Measurements from ENCODE around the gene TET2.

The TET2 gene

DNA sequence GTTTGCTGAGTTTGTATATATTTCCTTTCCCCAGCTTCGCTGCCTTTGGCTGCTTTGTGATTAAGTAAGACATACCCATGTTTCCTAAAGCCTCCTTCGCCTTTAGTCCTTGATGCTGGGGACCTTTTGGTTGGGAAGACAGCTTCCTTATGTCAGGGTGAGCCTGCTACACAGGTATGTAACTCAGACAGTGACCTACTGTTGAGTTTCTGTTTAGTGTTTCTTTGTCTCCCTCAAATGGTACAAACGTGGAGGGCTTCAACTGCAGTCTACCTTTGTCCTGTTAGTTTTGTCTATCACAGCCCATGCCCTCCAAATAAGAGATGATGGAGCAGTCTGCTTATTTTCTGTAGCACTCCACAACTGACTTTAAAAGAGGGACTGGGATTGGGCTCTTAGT lies 59.5 kb downstream of the TET2 start:
- peaks cover 16% of the 10 kb centered on the region for H3K4me1 Mint-ChIP-seq
- no peaks in the 10 kb centered on the region for H3K9me3 Mint-ChIP-seq
- H3K27me3 Mint-ChIP-seq (ENCODE audit: low read depth) = no peaks in the 10 kb centered on the region
- H3K36me3 Mint-ChIP-seq (ENCODE audit: low read depth) = peaks cover 30% of the 10 kb centered on the region
- H3K27ac Mint-ChIP-seq = peak overlapping the region in 2 of 3 experiments; percentile 7 to 55
- no peak overlapping the region for H3K4me3 Mint-ChIP-seq
- no peak for TF ChIP-seq CTCF (IDR thresholded peaks at IDR 0.05; ENCODE audit: unreplicated experiment in 3 of 3)

GRCh38 chr4:105207386-105207785 lies 60.7 kb downstream of the TET2 start:
- Mint-ChIP-seq H3K27ac (peak overlapping the region in 1 of 3 experiments; percentile 55), H3K36me3 (ENCODE audit: low read depth) (peaks cover 29% of the 10 kb centered on the region), H3K9me3 (no peaks in the 10 kb centered on the region), H3K4me3 (no peak overlapping the region), H3K4me1 (peaks cover 16% of the 10 kb centered on the region), H3K27me3 (ENCODE audit: low read depth) (no peaks in the 10 kb centered on the region)
- no peak for TF ChIP-seq CTCF (IDR thresholded peaks at IDR 0.05; ENCODE audit: unreplicated experiment in 3 of 3)

DNA sequence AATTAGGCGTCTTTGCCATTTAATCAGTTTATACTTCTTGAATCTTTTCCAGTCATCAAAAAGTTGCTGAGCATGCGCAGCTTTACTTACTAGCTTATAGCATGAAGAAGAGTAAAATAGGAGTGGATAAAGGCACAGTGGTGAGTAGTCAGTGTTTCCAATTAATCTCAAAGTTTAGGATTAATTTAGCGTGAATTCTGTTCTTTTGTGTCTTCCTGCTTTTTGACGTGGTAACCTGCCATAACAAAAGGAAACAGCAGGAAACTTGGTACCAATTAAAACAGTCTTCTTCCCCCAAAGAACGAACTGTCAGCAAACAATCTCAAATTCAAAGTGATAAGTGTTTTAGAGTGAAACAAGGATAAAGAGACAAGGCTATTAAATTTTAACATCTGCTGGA lies 61.9 kb downstream of the TET2 start:
- Mint-ChIP-seq H3K4me3 (no peak overlapping the region), H3K27me3 (ENCODE audit: low read depth) (no peaks in the 10 kb centered on the region), H3K4me1 (peaks cover 16% of the 10 kb centered on the region), H3K36me3 (ENCODE audit: low read depth) (peaks cover 29% of the 10 kb centered on the region), H3K27ac (no peak overlapping the region), H3K9me3 (no peaks in the 10 kb centered on the region)
- TF ChIP-seq CTCF (IDR thresholded peaks at IDR 0.05; ENCODE audit: unreplicated experiment in 3 of 3) = no peak

DNA sequence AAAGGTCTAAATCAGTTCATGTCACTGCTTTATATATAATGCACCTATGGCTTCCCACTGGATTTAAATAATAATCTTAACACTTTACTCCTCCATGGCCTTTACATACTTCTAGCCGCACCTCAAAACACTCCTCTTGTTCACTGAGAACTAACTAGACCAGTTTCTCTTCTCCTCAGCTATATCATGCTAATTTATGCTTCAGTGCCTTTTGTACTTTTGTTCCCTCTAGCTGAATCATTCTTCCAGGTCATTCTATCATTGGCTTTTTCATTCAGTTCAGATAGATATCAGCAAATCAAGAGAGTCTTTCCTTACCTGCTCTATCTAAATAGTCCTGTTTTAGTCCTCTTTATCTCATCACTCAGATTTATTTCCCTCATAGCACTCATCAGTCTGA lies 64.2 kb downstream of the TET2 start:
- H3K36me3 Mint-ChIP-seq (ENCODE audit: low read depth) = peaks cover 24% of the 10 kb centered on the region
- no peak for TF ChIP-seq CTCF (IDR thresholded peaks at IDR 0.05; ENCODE audit: unreplicated experiment in 3 of 3)
- H3K27ac Mint-ChIP-seq = peak overlapping the region in 2 of 3 experiments; percentile 1 to 45

DNA sequence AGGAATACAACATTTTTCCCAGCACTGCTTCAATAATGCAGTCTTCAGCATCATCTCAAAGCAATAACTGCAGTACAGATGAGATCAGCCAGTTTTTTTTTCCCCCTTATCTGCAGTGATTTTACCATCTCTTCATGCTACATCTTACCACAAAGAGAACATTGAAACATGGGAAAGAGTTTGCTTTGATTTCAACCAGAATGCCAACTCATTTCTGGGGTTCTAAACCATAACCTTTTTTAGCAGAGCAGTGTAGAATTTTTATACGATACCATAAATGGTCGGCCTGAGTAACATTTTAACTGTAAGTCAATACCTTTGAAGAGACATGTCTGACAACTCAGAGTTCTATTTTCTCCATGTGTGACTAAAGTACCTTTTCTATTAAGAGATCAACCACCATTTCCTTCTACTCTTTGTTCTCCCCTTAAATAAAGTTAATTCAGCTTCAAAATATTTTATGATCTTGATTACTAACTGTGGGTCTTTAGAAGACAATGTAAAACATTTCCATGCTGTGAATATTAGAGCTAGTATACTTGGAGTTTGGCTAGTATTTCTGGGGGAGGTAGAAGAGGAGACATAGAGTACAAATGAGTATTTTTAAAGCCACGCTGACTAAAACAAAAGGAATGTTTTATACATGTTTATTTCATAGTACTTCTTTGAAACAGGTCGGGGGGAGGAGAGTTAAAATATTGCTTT lies 69.1 kb downstream of the TET2 start:
- Mint-ChIP-seq H3K9me3 (no peaks in the 10 kb centered on the region), H3K27ac (peak overlapping the region; percentile 7 to 58 (median 17)), H3K4me1 (peaks cover 9% of the 10 kb centered on the region), H3K4me3 (no peak overlapping the region), H3K36me3 (ENCODE audit: low read depth) (peaks cover 28% of the 10 kb centered on the region), H3K27me3 (ENCODE audit: low read depth) (no peaks in the 10 kb centered on the region)
- TF ChIP-seq CTCF (IDR thresholded peaks at IDR 0.05; ENCODE audit: unreplicated experiment in 3 of 3) = no peak

More for the DNA sequence above, 64.2 kb downstream of the TET2 start:
- H3K27me3 Mint-ChIP-seq (ENCODE audit: low read depth) = no peaks in the 10 kb centered on the region
- H3K4me1 Mint-ChIP-seq = peaks cover 20% of the 10 kb centered on the region
- H3K4me3 Mint-ChIP-seq = no peak overlapping the region
- no peaks in the 10 kb centered on the region for H3K9me3 Mint-ChIP-seq

DNA sequence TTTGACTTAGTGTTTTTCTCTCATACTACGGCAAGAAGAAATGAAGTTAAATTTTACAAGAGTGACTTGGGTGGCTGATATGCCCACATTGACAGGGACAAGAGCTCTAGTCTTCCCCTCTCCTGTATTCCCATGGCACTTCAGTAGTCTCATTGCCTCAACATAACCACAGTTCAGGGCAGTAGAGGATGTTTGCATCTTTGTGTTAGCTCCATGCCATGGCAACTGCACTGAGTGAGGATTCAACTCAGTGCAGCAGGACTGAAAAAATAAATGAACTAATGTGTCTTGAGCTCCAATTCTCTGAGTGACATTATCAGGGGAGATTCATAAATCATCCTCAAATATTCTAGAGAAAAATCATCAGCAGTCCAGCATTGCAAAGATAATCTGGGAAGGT lies 78.8 kb downstream of the TET2 start:
- peaks cover 2% of the 10 kb centered on the region for H3K9me3 Mint-ChIP-seq
- H3K27me3 Mint-ChIP-seq (ENCODE audit: low read depth) = no peaks in the 10 kb centered on the region
- peaks cover 25% of the 10 kb centered on the region for H3K4me1 Mint-ChIP-seq
- peak overlapping the region in 1 of 3 experiments; percentile 18 for H3K27ac Mint-ChIP-seq
- H3K4me3 Mint-ChIP-seq = no peak overlapping the region
- peaks cover 5% of the 10 kb centered on the region for H3K36me3 Mint-ChIP-seq (ENCODE audit: low read depth)
- TF ChIP-seq CTCF (IDR thresholded peaks at IDR 0.05; ENCODE audit: unreplicated experiment in 3 of 3) = no peak
